ENCODE measurements around the gene ADAMTS4. TPM values are rescaled to one million over a fixed set of nuclear protein-coding genes. Genes with fewer than 3 reads are reported as not detected.

Gene ADAMTS4
- total and polyA plus RNA-seq, 2 experiments from 2014 or later: 7.2 to 9.8 TPM

DNA sequence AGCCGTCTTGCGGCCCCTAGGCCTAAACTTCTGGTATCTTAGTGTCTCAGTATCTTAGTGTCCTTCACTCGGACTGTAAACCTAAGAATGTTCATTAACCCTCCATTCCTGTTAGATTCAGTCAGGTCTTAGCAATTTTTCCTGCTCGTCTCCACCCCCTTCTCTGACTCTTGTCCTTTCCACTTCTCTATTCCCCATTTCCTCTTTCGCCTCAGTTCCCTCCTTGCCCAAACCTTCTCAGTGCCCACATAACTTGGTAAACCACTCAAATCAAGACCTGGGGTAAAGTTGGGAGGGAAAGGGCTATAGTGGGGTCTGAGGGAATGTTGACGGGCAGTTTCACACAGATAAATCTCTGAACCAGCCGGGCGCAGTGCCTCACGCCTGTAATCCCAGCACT, 15.5 kb upstream of the ADAMTS4 start:
- no peak overlapping the region for H3K27ac ChIP-seq
- peaks cover 9% of the 10 kb centered on the region for H3K79me2 ChIP-seq (ENCODE audit: insufficient read depth)
- peaks cover 45% of the 10 kb centered on the region for H3K36me3 ChIP-seq (ENCODE audit: low read depth)
- H4K20me1 ChIP-seq (ENCODE audit: insufficient read depth): no peaks in the 10 kb centered on the region
- H3K4me1 ChIP-seq (ENCODE audit: insufficient read depth): peaks cover 26% of the 10 kb centered on the region
- H3F3A ChIP-seq (ENCODE audit: insufficient read depth): peaks cover 48% of the 10 kb centered on the region
- H2AFZ ChIP-seq: no peak overlapping the region
- H3K27me3 ChIP-seq (replicated peaks; ENCODE audit: insufficient read depth): no peaks in the 10 kb centered on the region
- TF ChIP-seq EZH2phosphoT487 (IDR thresholded peaks at IDR 0.05; ENCODE audit: insufficient read depth, low read depth) (no peak), EZH2 (IDR thresholded peaks at IDR 0.05; ENCODE audit: insufficient read depth, poor library complexity, severe bottlenecking) (no peak)
- no peaks in the 10 kb centered on the region for H3K9me3 ChIP-seq (ENCODE audit: low read depth)
- no peak overlapping the region for H3K4me2 ChIP-seq (ENCODE audit: unreplicated experiment)
- in situ Hi-C loops (cut with MboI): no loop called here
- no peak overlapping the region for H3K4me3 ChIP-seq
- WGBS, 2 experiments (ENCODE audit: low coverage in 1 of 2, low lambda C conversion rate in 2 of 2, missing lambda C conversion rate in 2 of 2): 97 to 99% methylated on average over 9 of the region's 9 CpGs
- H3K9me2 ChIP-seq (ENCODE audit: insufficient read depth): no peaks in the 10 kb centered on the region
- H3K9ac ChIP-seq: no peak overlapping the region
- DNase-seq: no peak

DNA sequence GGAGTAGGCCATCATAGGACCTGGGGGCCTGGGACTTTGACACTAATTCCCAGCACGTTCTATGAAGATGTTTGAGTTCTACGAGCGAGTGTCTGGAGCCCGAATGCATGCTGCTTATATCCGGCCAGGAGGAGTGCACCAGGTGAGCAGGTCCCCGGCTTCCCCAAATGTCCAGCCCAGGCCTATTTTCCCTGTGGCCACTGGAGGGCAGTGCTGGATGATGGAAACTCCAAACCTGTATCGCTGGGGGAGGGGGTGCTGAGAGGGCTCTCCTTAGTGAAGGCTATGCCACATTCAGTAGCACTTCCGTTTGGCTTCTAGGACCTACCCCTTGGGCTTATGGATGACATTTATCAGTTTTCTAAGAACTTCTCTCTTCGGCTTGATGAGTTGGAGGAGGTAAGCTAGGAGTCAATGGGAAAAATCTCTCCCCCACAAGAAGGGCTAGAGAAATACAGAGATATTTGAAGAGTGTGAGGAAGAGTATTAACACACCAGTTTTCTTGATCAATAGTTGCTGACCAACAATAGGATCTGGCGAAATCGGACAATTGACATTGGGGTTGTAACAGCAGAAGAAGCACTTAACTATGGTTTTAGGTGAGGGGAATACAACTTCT, 11.0 kb upstream of the ADAMTS4 start:
- no peaks in the 10 kb centered on the region for H3K9me3 ChIP-seq (ENCODE audit: low read depth)
- no peaks in the 10 kb centered on the region for H3K27me3 ChIP-seq (replicated peaks; ENCODE audit: insufficient read depth)
- TF ChIP-seq EZH2phosphoT487 (IDR thresholded peaks at IDR 0.05; ENCODE audit: insufficient read depth, low read depth) (no peak), EZH2 (IDR thresholded peaks at IDR 0.05; ENCODE audit: insufficient read depth, poor library complexity, severe bottlenecking) (no peak)

DNA sequence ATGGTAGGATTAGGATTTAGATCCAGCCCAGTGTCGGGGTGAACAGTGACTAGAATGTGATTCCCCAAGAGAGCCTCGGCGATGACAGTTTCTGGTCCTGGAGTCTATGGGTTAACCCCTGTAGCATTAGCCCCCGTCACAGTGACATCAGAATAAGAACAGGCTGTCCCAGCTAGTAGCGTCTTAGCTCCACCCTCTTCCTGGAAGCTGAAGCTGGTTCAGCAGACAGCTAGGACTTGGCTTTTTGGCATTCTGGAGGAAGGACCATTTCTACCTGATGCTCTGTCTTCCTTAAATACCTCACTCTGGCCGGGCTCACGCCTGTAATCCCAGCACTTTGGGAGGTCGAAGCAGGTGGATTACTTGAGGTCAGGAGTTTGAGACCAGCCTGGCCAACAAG, 8.3 kb upstream of the ADAMTS4 start:
- Histone ChIP-seq H3K4me1 (ENCODE audit: insufficient read depth) (peaks cover 15% of the 10 kb centered on the region), H2AFZ (no peak overlapping the region), H3K27ac (no peak overlapping the region), H3K4me2 (ENCODE audit: unreplicated experiment) (no peak overlapping the region), H3F3A (ENCODE audit: insufficient read depth) (peaks cover 16% of the 10 kb centered on the region), H3K9me2 (ENCODE audit: insufficient read depth) (no peaks in the 10 kb centered on the region), H3K36me3 (ENCODE audit: low read depth) (peaks cover 52% of the 10 kb centered on the region), H3K9ac (no peak overlapping the region), H3K9me3 (ENCODE audit: low read depth) (no peaks in the 10 kb centered on the region), H4K20me1 (ENCODE audit: insufficient read depth) (no peaks in the 10 kb centered on the region), H3K79me2 (ENCODE audit: insufficient read depth) (peaks cover 65% of the 10 kb centered on the region), H3K4me3 (no peak overlapping the region), H3K27me3 (replicated peaks; ENCODE audit: insufficient read depth) (no peaks in the 10 kb centered on the region)
- TF ChIP-seq EZH2phosphoT487 (IDR thresholded peaks at IDR 0.05; ENCODE audit: insufficient read depth, low read depth) (no peak), EZH2 (IDR thresholded peaks at IDR 0.05; ENCODE audit: insufficient read depth, poor library complexity, severe bottlenecking) (no peak)
- 78 to 83% methylated on average over 8 of the region's 8 CpGs for WGBS, 2 experiments (ENCODE audit: low coverage in 1 of 2, low lambda C conversion rate in 2 of 2, missing lambda C conversion rate in 2 of 2)
- DNase-seq: no peak
- in situ Hi-C loops (cut with MboI): no loop called here

More for the DNA sequence above, 11.0 kb upstream of the ADAMTS4 start:
- no peaks in the 10 kb centered on the region for H4K20me1 ChIP-seq (ENCODE audit: insufficient read depth)
- H3K9ac ChIP-seq: no peak overlapping the region
- peaks cover 25% of the 10 kb centered on the region for H3F3A ChIP-seq (ENCODE audit: insufficient read depth)
- H3K27ac ChIP-seq: no peak overlapping the region
- no peaks in the 10 kb centered on the region for H3K9me2 ChIP-seq (ENCODE audit: insufficient read depth)
- H2AFZ ChIP-seq: no peak overlapping the region
- WGBS, 2 experiments (ENCODE audit: low coverage in 1 of 2, low lambda C conversion rate in 2 of 2, missing lambda C conversion rate in 2 of 2): 24 to 27% methylated on average over 11 of the region's 11 CpGs
- H3K79me2 ChIP-seq (ENCODE audit: insufficient read depth): peaks cover 37% of the 10 kb centered on the region
- no peak overlapping the region for H3K4me3 ChIP-seq
- 0 out of 2 replicates have a peak, but pooled peaks cover 4% of the 10 kb centered on the region for H3K4me1 ChIP-seq (ENCODE audit: insufficient read depth)
- in situ Hi-C loops (cut with MboI): no loop called here
- H3K36me3 ChIP-seq (ENCODE audit: low read depth): peaks cover 64% of the 10 kb centered on the region
- DNase-seq: peak; percentile 89
- H3K4me2 ChIP-seq (ENCODE audit: unreplicated experiment): no peak overlapping the region

DNA sequence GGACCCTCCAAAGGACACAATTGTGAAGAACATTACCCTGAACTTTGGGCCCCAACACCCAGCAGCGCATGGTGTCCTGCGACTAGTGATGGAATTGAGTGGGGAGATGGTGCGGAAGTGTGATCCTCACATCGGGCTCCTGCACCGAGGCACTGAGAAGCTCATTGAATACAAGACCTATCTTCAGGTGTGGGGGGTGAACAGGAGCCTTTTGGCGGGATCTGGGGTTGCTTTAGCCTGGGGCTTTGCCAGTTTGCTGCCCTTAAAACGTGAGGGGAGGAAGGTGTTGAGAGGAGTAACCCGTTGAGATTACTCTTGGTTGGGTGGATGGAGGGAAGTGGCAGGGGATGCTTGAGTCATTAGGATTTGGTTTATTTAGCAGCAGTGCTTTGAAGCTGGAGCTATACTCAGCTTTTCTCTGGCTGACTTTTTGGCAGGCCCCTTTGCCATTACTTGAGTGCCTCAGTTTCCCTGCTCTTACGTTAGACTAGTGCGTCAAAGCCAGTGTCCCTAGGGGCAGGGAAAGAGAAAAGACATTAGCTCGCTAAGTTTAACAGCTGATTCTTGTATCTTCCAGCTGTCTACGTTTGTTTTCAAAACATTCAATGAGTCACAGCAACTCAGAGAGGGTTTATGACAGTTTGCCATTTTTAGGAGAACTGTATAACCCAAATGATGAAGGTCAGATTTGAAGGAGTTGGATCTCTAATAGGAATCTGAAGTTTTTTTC, 7.7 kb upstream of the ADAMTS4 start:
- peaks cover 18% of the 10 kb centered on the region for H3K4me1 ChIP-seq (ENCODE audit: insufficient read depth)
- H2AFZ ChIP-seq: no peak overlapping the region
- peaks cover 46% of the 10 kb centered on the region for H3K36me3 ChIP-seq (ENCODE audit: low read depth)
- H3K79me2 ChIP-seq (ENCODE audit: insufficient read depth): peaks cover 63% of the 10 kb centered on the region
- no peaks in the 10 kb centered on the region for H3K9me3 ChIP-seq (ENCODE audit: low read depth)
- peak; percentile 49 for DNase-seq
- no peaks in the 10 kb centered on the region for H3K9me2 ChIP-seq (ENCODE audit: insufficient read depth)
- no peak overlapping the region for H3K4me2 ChIP-seq (ENCODE audit: unreplicated experiment)
- H4K20me1 ChIP-seq (ENCODE audit: insufficient read depth): no peaks in the 10 kb centered on the region
- H3K4me3 ChIP-seq: no peak overlapping the region
- H3F3A ChIP-seq (ENCODE audit: insufficient read depth): peaks cover 19% of the 10 kb centered on the region
- no peak overlapping the region for H3K9ac ChIP-seq
- H3K27ac ChIP-seq: no peak overlapping the region; the same call in 1 of the 2 replicates
- in situ Hi-C loops (cut with MboI): no loop called here
- no peaks in the 10 kb centered on the region for H3K27me3 ChIP-seq (replicated peaks; ENCODE audit: insufficient read depth)
- WGBS, 2 experiments (ENCODE audit: low coverage in 1 of 2, low lambda C conversion rate in 2 of 2, missing lambda C conversion rate in 2 of 2): 75 to 80% methylated on average over 12 of the region's 12 CpGs
- TF ChIP-seq EZH2phosphoT487 (IDR thresholded peaks at IDR 0.05; ENCODE audit: insufficient read depth, low read depth) (no peak), EZH2 (IDR thresholded peaks at IDR 0.05; ENCODE audit: insufficient read depth, poor library complexity, severe bottlenecking) (no peak)

Measured in GM23248 (cell line).